ENCODE data around the gene IL1RAPL2. TPM values are rescaled to one million over a fixed set of nuclear protein-coding genes. Genes with fewer than 3 reads are reported as not detected.

The IL1RAPL2 gene
- total and polyA plus RNA-seq, 2 donors (not counting 3 experiments of a cell fraction or from before 2014, with no cell fraction given): not detected

GRCh38 chrX:105461016-105461415 is 895.0 kb downstream of the IL1RAPL2 start:
- no peak overlapping the region for H3K9ac ChIP-seq (replicated peaks; ENCODE audit: extremely low read depth, insufficient read depth, low read length)
- CTCF ChIA-PET: no interaction called here
- POLR2A ChIA-PET: no interaction called here
- H3K9me3 ChIP-seq (replicated peaks; ENCODE audit: control insufficient read depth, insufficient read depth, low read length): no peaks in the 10 kb centered on the region
- no peak overlapping the region for H3K27ac ChIP-seq (ENCODE audit: insufficient read depth, low read depth, low read length)
- H4K20me1 ChIP-seq (replicated peaks; ENCODE audit: control insufficient read depth, extremely low read depth, insufficient read depth, low read length): no peaks in the 10 kb centered on the region
- H3K4me2 ChIP-seq (ENCODE audit: insufficient read depth, low read length): no peak overlapping the region
- FAIRE-seq: peak; percentile 4
- H3K36me3 ChIP-seq (ENCODE audit: control insufficient read depth in 2 of 2, extremely low read depth in 1 of 2, insufficient read depth in 2 of 2, low read length in 2 of 2): no peaks in the 10 kb centered on the region
- no TSS peak for BruUV-seq (replicated peaks)
- no peak overlapping the region for H3K4me3 ChIP-seq (replicated peaks in 1 of 3; ENCODE audit: insufficient read depth in 1 of 3, low read depth in 1 of 3, low read length in 3 of 3)
- H3K4me1 ChIP-seq (ENCODE audit: control insufficient read depth, extremely low read depth, insufficient read depth, low read length): no peaks in the 10 kb centered on the region
- H3K9me1 ChIP-seq (replicated peaks; ENCODE audit: control insufficient read depth, extremely low read depth, insufficient read depth, low read length): no peaks in the 10 kb centered on the region
- TF ChIP-seq EZH2 (IDR thresholded peaks at IDR 0.05; ENCODE audit: borderline replicate concordance, low read depth, low read length, severe bottlenecking) (no peak), MYC (IDR thresholded peaks at IDR 0.05; ENCODE audit: low read depth, low read length) (no peak), FOS (IDR thresholded peaks at IDR 0.05; ENCODE audit: borderline replicate concordance, insufficient read depth, low read length) (no peak), CTCF (IDR thresholded peaks at IDR 0.05; ENCODE audit: extremely low read depth in 1 of 2, insufficient read depth in 1 of 2, low read depth in 1 of 2, low read length in 2 of 2) (no peak), JUN (IDR thresholded peaks at IDR 0.05; ENCODE audit: borderline replicate concordance, insufficient read depth, insufficient read length, low read depth) (no peak), POLR2AphosphoS5 (IDR thresholded peaks at IDR 0.05; ENCODE audit: insufficient read depth, low read depth, low read length) (no peak), POLR2A (IDR thresholded peaks at IDR 0.05; ENCODE audit: low read depth, low read length) (no peak), MAX (IDR thresholded peaks at IDR 0.05; ENCODE audit: insufficient read depth, insufficient read length) (no peak), GATA2 (IDR thresholded peaks at IDR 0.05; ENCODE audit: insufficient read depth, insufficient read length, low read depth, low read length) (no peak)
- no peaks in the 10 kb centered on the region for H3K27me3 ChIP-seq (ENCODE audit: control insufficient read depth in 2 of 2, insufficient read depth in 2 of 2, low read length in 2 of 2)
- intact Hi-C loops (cut with micrococcal nuclease) (no loop called here), dilution Hi-C loops (cut with MboI; ENCODE audit: extremely low pct_ligation_motif_present, low sequenced_read_pairs) (no loop called here)
- no peak for DNase-seq (ENCODE audit: low read depth, low spot score)
- H2AFZ ChIP-seq (ENCODE audit: low read depth, low read length): no peak overlapping the region
- no peaks in the 10 kb centered on the region for H3K79me2 ChIP-seq (ENCODE audit: control insufficient read depth, insufficient read depth, low read length)
